Measurements from ENCODE around the gene KIFC3.

DNA sequence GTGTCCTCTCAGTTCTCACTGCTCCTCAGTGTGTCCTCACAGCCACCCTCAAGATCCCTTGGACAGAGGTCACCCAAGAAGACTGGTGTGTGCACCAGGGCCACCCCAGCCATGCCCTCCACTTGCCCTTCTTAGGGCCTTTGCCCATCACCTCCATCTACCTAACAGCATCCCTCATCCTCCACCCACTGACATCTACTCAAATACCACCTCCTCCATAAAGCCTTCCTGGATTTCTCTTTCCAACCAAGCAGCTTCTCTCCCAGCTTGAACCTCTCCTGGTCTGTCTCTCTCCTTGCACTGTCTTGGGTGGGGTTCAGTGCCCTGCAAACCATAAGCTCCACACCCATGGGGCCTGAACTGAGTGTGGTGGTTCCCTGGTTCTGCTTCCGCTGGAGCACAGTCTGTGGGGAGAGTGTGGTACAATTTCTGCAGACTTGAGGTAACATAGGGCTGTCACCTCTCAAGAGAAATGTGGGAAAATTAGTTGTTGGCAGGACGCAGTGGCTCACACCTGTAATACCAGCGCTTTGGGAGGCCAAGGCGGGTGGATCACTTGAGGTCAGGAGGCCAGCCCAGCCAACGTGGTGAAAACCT lies 52.3 kb downstream of the KIFC3 start:
- TF ChIP-seq, protein P1, sequence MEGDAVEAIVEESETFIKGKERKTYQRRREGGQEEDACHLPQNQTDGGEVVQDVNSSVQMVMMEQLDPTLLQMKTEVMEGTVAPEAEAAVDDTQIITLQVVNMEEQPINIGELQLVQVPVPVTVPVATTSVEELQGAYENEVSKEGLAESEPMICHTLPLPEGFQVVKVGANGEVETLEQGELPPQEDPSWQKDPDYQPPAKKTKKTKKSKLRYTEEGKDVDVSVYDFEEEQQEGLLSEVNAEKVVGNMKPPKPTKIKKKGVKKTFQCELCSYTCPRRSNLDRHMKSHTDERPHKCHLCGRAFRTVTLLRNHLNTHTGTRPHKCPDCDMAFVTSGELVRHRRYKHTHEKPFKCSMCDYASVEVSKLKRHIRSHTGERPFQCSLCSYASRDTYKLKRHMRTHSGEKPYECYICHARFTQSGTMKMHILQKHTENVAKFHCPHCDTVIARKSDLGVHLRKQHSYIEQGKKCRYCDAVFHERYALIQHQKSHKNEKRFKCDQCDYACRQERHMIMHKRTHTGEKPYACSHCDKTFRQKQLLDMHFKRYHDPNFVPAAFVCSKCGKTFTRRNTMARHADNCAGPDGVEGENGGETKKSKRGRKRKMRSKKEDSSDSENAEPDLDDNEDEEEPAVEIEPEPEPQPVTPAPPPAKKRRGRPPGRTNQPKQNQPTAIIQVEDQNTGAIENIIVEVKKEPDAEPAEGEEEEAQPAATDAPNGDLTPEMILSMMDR (IDR thresholded peaks at IDR 0.05), result no peak
- TF ChIP-seq POLR2AphosphoS5 (IDR thresholded peaks at IDR 0.05) (no peak), POLR2A (IDR thresholded peaks at IDR 0.05) (no peak)

Measured in breast epithelium (tissue), 3 donors.